ENCODE measurements around the gene WNT1. TPM values are rescaled to one million over a fixed set of nuclear protein-coding genes. Genes with fewer than 3 reads are reported as not detected.

The WNT1 gene
- total RNA-seq, 4 donors from 2014 or later = not detected

DNA sequence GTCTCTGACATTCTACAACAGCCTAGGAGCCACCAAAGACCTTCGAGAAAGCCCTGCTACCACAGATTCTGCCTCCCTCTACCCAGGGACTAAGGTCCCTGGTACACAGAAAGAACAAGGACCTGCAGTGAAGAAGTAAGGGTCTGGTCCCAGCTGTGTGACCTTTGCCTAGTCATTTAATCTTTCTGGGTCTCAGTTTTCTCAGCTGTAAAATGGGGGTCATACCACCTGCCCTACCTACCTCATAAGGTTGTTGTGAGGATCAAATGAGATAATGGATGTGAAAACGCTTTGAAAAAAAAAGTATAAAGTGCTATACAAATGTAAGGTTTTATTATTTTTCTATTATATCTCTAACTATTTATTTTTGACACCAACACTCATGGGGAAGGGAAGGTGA lies 45.7 kb downstream of the WNT1 start:
- H3K27me3 ChIP-seq = no peaks in the 10 kb centered on the region
- no peak overlapping the region for H3K27ac ChIP-seq
- no peak overlapping the region for H3K4me3 ChIP-seq
- H3K36me3 ChIP-seq = no peaks in the 10 kb centered on the region
- intact Hi-C loops (cut with DNase I; ENCODE audit: low total_unique reads) = no loop called here
- H3K9me3 ChIP-seq = no peaks in the 10 kb centered on the region
- no peak for DNase-seq
- no peaks in the 10 kb centered on the region for H3K4me1 ChIP-seq
- TF ChIP-seq, protein P1, sequence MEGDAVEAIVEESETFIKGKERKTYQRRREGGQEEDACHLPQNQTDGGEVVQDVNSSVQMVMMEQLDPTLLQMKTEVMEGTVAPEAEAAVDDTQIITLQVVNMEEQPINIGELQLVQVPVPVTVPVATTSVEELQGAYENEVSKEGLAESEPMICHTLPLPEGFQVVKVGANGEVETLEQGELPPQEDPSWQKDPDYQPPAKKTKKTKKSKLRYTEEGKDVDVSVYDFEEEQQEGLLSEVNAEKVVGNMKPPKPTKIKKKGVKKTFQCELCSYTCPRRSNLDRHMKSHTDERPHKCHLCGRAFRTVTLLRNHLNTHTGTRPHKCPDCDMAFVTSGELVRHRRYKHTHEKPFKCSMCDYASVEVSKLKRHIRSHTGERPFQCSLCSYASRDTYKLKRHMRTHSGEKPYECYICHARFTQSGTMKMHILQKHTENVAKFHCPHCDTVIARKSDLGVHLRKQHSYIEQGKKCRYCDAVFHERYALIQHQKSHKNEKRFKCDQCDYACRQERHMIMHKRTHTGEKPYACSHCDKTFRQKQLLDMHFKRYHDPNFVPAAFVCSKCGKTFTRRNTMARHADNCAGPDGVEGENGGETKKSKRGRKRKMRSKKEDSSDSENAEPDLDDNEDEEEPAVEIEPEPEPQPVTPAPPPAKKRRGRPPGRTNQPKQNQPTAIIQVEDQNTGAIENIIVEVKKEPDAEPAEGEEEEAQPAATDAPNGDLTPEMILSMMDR (IDR thresholded peaks at IDR 0.05) = no peak
- TF ChIP-seq POLR2A (IDR thresholded peaks at IDR 0.05) = no peak

DNA sequence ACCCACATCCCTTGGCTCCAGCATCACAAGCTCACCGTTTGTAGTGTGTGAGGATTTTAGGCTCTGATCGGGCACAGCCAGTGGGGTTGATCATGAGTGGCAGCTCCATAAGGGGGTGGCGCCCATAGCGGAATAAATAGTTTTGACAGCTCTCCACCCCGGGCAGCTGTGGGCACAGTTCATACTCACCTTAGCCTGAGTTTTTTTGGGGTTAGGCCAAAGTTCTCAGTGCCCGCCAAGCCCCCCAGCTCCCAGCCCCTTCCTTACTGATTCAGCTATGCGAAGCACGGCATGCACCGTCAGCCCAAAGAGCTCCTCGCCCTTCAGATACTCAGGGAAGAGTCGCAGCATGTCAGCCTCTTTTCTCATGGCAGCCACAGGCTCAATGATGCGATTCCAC lies 46.4 kb downstream of the WNT1 start:
- TF ChIP-seq, protein P1 (IDR thresholded peaks at IDR 0.05) = no peak
- TF ChIP-seq POLR2A (IDR thresholded peaks at IDR 0.05) = no peak
- H3K36me3 ChIP-seq = no peaks in the 10 kb centered on the region
- intact Hi-C loops (cut with DNase I; ENCODE audit: low total_unique reads) = no loop called here

DNA sequence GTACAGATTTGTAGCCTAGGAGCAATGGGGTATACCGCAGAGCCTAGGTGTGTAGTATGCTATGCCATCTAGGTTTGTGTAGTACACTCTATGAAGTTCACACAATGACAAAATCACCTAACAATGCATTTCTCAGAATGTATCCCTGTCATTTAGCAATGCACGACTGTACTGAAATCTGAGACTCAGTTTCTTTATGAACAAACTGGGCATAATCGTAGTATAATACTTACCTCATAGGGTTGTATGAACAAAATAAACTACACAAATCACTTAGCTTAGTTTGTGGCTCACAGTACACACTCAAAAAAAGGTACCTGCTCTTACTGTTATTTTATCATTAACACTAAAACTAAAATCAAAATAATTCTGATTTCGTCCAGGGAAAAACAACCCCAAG lies 47.3 kb downstream of the WNT1 start:
- Histone ChIP-seq H3K4me3 (no peak overlapping the region), H3K27ac (no peak overlapping the region), H3K4me1 (no peaks in the 10 kb centered on the region), H3K36me3 (no peaks in the 10 kb centered on the region), H3K27me3 (no peaks in the 10 kb centered on the region), H3K9me3 (no peaks in the 10 kb centered on the region)
- intact Hi-C loops (cut with DNase I; ENCODE audit: low total_unique reads) = no loop called here
- TF ChIP-seq, protein P1 (IDR thresholded peaks at IDR 0.05) = no peak
- TF ChIP-seq POLR2A (IDR thresholded peaks at IDR 0.05) = no peak
- no peak for DNase-seq

More for the DNA sequence above, 46.4 kb downstream of the WNT1 start:
- no peaks in the 10 kb centered on the region for H3K4me1 ChIP-seq
- no peak overlapping the region for H3K4me3 ChIP-seq
- DNase-seq = peak in 1 of 2 donors; percentile 20
- H3K27ac ChIP-seq = no peak overlapping the region
- H3K9me3 ChIP-seq = no peaks in the 10 kb centered on the region
- H3K27me3 ChIP-seq = no peaks in the 10 kb centered on the region

DNA sequence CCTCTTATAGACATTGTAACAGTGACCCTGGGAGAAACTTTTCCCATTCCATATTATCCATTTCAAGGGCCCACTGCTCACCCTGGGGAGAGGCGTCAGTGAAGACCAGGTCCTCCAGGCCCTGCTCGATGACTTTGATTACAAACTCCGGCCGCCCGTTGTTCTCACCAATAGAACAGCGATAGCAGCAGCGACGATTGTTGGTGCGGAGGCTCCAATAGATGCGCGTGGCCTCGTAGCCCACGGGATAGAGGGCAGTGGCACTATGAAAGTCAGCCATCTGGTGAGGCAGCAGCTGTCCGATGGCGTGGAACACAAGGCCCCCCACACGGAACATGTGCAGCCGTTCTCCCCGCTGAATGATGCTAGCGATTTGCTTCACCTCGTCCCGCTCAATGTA lies 48.0 kb downstream of the WNT1 start:
- Histone ChIP-seq H3K4me3 (no peak overlapping the region), H3K27ac (no peak overlapping the region), H3K4me1 (no peaks in the 10 kb centered on the region), H3K27me3 (no peaks in the 10 kb centered on the region), H3K9me3 (no peaks in the 10 kb centered on the region), H3K36me3 (no peaks in the 10 kb centered on the region)
- no peak for DNase-seq
- intact Hi-C loops (cut with DNase I; ENCODE audit: low total_unique reads) = no loop called here
- TF ChIP-seq POLR2A (IDR thresholded peaks at IDR 0.05) = no peak
- TF ChIP-seq, protein P1 (IDR thresholded peaks at IDR 0.05) = no peak

DNA sequence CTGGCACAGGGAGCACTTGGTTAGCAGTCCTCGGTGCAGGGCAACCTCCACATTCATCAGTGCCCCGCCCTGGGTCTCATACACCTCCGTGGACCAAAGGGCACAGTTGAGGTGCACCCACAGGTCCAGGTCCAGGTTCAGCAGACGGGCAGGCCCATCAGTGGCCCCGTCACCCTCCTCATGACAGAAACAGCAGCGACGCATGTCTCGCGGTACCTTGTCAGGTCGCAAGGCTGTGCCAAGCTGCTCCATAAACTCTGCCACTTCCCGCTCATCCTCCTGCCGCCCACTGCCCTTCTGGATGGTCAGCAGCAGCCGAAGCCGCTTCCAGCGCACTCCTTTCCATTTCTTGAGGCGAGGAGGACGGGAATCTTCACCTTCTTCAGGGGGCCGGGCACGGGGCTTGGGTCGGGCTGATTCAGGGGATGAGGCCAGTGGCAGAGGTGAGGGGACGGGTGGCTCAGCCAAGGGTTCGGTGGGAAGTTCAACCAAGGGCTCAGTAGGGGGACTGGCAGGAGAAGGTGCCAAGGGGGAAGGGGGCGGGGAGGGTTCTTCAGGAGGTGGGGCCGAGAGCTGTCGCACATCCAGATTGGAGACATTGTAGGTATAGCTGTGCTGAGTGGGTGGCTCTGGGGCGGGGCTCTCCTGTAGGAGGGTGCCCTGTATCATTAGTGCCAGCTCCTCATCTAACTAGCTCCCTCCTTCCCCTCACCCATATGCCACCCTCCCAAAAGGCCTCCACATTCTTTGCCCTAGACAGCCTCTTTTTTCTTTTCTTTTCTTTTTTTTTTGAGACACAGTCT lies 48.8 kb downstream of the WNT1 start:
- H3K4me3 ChIP-seq = no peak overlapping the region
- no peaks in the 10 kb centered on the region for H3K27me3 ChIP-seq
- H3K9me3 ChIP-seq = no peaks in the 10 kb centered on the region
- peak in 1 of 2 donors; percentile 24 for DNase-seq
- no peaks in the 10 kb centered on the region for H3K36me3 ChIP-seq
- H3K4me1 ChIP-seq = no peaks in the 10 kb centered on the region
- intact Hi-C loops (cut with DNase I; ENCODE audit: low total_unique reads) = no loop called here
- no peak overlapping the region for H3K27ac ChIP-seq
- no peak for TF ChIP-seq POLR2A (IDR thresholded peaks at IDR 0.05)
- TF ChIP-seq, protein P1 (IDR thresholded peaks at IDR 0.05) = no peak
